ENCODE measurements around the gene KIF2A.

The KIF2A gene

GRCh38 chr5:62403411-62404250 is 97.6 kb downstream of the KIF2A start, which contains the start of gene DIMT1 (continued):
- TF ChIP-seq YY2 (tag by site-specific recombination; IDR thresholded peaks at IDR 0.05) (no peak), ZNF223 (tag by site-specific recombination; IDR thresholded peaks at IDR 0.05) (no peak), ZNF548 (tag by site-specific recombination; IDR thresholded peaks at IDR 0.05) (no peak), ZBTB7A (tag by site-specific recombination; IDR thresholded peaks at IDR 0.05; ENCODE audit: low read depth) (peak; percentile 55; the same call in 1 of the 2 replicates), ZNF239 (tag by site-specific recombination; IDR thresholded peaks at IDR 0.05) (0 out of 2 replicates have a peak, but pooled peaks have one; percentile 15), ZNF629 (tag by site-specific recombination; IDR thresholded peaks at IDR 0.05) (peak; percentile 67; the same call in 1 of the 2 replicates), ZNF624 (tag by site-specific recombination; IDR thresholded peaks at IDR 0.05) (no peak), MZF1 (tag by site-specific recombination; IDR thresholded peaks at IDR 0.05; ENCODE audit: borderline replicate concordance) (peak; percentile 72), WT1 (tag by site-specific recombination; IDR thresholded peaks at IDR 0.05) (no peak; the same call in 1 of the 2 replicates), SP3 (tag by site-specific recombination; IDR thresholded peaks at IDR 0.05) (peak; percentile 99), ZBTB21 (tag by site-specific recombination; IDR thresholded peaks at IDR 0.05) (no peak), ZFP41 (tag by site-specific recombination; IDR thresholded peaks at IDR 0.05; ENCODE audit: borderline replicate concordance) (no peak), ZNF777 (tag by site-specific recombination; IDR thresholded peaks at IDR 0.05; ENCODE audit: borderline replicate concordance) (no peak), ZNF558 (tag by site-specific recombination; IDR thresholded peaks at IDR 0.05) (no peak), ZNF423 (tag by site-specific recombination; IDR thresholded peaks at IDR 0.05) (no peak), ZNF776 (tag by site-specific recombination; IDR thresholded peaks at IDR 0.05; ENCODE audit: borderline replicate concordance) (no peak), ZNF654 (tag by site-specific recombination; IDR thresholded peaks at IDR 0.05; ENCODE audit: low read depth) (no peak), ZNF707 (tag by site-specific recombination; IDR thresholded peaks at IDR 0.05) (no peak), ZNF501 (tag by site-specific recombination; IDR thresholded peaks at IDR 0.05) (peak; percentile 90), ZNF621 (tag by site-specific recombination; IDR thresholded peaks at IDR 0.05) (no peak), ZNF112 (tag by site-specific recombination; IDR thresholded peaks at IDR 0.05) (no peak), ZSCAN18 (tag by site-specific recombination; IDR thresholded peaks at IDR 0.05) (no peak), SP7 (tag by site-specific recombination; IDR thresholded peaks at IDR 0.05) (peak; percentile 72), ZXDB (tag by site-specific recombination; IDR thresholded peaks at IDR 0.05) (peak; percentile 81), ZNF23 (tag by site-specific recombination; IDR thresholded peaks at IDR 0.05; ENCODE audit: borderline replicate concordance) (no peak), ZBTB11 (tag by site-specific recombination; conservative IDR thresholded peaks at IDR 0.05; ENCODE audit: low read depth) (peak; percentile 44; the same call in 1 of the 2 replicates), ZNF157 (tag by site-specific recombination; IDR thresholded peaks at IDR 0.05) (no peak), ZNF561 (tag by site-specific recombination; IDR thresholded peaks at IDR 0.05; ENCODE audit: borderline replicate concordance) (peak; percentile 58), ZNF843 (tag by site-specific recombination; IDR thresholded peaks at IDR 0.05) (no peak), ZNF211 (tag by site-specific recombination; IDR thresholded peaks at IDR 0.05; ENCODE audit: low read depth) (no peak), ZNF26 (tag by site-specific recombination; IDR thresholded peaks at IDR 0.05) (no peak), ZNF791 (tag by site-specific recombination; IDR thresholded peaks at IDR 0.05) (no peak), TCF7L2 (IDR thresholded peaks at IDR 0.05; ENCODE audit: borderline replicate concordance, low read depth, low read length) (no peak), ZNF529 (tag by site-specific recombination; IDR thresholded peaks at IDR 0.05; ENCODE audit: insufficient replicate concordance) (no peak), ZIC2 (tag by site-specific recombination; IDR thresholded peaks at IDR 0.05) (0 out of 2 replicates have a peak, but pooled peaks have one; percentile 13), ZNF596 (tag by site-specific recombination; IDR thresholded peaks at IDR 0.05) (0 out of 2 replicates have a peak, but pooled peaks have one; percentile 16)
